ENCODE measurements around the gene LIPC. TPM values are rescaled to one million over a fixed set of nuclear protein-coding genes. Genes with fewer than 3 reads are reported as not detected.

LIPC gene
- total and polyA plus RNA-seq, 7 donors = 0.36 to 3.0 (median 0.83) TPM; not detected in 2

DNA sequence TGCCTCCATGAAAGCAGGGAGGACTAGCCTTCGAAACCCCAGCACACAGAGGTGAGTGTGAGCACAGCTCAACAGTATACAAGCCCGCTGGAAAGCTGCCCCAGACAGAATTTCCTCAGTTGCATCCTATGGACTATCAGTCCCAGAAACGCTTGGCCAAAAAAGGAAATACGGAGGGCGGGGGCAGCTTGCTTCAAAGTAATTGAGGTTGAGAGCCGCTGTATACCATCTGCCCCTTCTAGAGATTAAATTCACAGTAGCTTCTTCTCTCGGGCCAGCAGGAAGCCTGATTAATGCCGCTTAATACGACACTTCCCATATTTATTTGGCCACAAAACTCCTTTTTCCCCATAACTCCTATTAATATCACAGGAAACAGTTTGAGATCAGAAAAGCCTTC, 88.7 kb downstream of the LIPC start:
- intact Hi-C loops (cut with DNase I) = no loop called here
- no peak for DNase-seq
- no peak overlapping the region for H3K27ac ChIP-seq
- H3K36me3 ChIP-seq = no peaks in the 10 kb centered on the region
- TF ChIP-seq, protein P1, sequence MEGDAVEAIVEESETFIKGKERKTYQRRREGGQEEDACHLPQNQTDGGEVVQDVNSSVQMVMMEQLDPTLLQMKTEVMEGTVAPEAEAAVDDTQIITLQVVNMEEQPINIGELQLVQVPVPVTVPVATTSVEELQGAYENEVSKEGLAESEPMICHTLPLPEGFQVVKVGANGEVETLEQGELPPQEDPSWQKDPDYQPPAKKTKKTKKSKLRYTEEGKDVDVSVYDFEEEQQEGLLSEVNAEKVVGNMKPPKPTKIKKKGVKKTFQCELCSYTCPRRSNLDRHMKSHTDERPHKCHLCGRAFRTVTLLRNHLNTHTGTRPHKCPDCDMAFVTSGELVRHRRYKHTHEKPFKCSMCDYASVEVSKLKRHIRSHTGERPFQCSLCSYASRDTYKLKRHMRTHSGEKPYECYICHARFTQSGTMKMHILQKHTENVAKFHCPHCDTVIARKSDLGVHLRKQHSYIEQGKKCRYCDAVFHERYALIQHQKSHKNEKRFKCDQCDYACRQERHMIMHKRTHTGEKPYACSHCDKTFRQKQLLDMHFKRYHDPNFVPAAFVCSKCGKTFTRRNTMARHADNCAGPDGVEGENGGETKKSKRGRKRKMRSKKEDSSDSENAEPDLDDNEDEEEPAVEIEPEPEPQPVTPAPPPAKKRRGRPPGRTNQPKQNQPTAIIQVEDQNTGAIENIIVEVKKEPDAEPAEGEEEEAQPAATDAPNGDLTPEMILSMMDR (IDR thresholded peaks at IDR 0.05) = no peak
- TF ChIP-seq POLR2A (IDR thresholded peaks at IDR 0.05) = no peak
- no peak for TF ChIP-seq POLR2AphosphoS5 (IDR thresholded peaks at IDR 0.05)
- no peak for TF ChIP-seq EP300 (IDR thresholded peaks at IDR 0.05)
- no peaks in the 10 kb centered on the region for H3K27me3 ChIP-seq
- peaks cover 0 to 21% (median 2%) of the 10 kb centered on the region in 4 donors for H3K4me1 ChIP-seq
- no peak overlapping the region for H3K4me3 ChIP-seq
- WGBS, 2 donors = 78 to 91% methylated on average over 9 of the region's 9 CpGs
- H3K9me3 ChIP-seq = no peaks in the 10 kb centered on the region

DNA sequence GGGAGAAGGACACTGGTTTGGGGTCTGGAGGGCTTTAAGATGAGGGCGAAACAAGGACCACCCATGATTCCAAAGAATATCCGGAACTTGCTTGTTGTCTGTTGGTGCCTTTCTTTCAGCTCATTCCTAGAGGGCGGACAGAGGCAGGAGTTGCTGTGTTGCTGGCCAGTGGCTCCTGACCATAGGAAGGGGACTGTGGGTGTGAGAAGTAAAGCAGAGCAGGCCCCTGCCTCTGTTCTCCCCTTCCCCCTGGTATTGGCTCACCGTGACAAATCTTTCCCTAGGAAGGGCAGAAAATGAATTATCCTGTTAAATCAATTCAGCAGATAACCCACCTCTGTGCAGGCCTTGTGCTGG, 89.1 kb downstream of the LIPC start:
- Histone ChIP-seq H3K4me3 (no peak overlapping the region), H3K9me3 (no peaks in the 10 kb centered on the region), H3K27me3 (no peaks in the 10 kb centered on the region), H3K4me1 (peaks cover 0 to 21% (median 2%) of the 10 kb centered on the region in 4 donors), H3K36me3 (no peaks in the 10 kb centered on the region), H3K27ac (no peak overlapping the region)
- no peak for DNase-seq
- WGBS, 2 donors = 89 to 96% methylated on average over 4 of the region's 4 CpGs
- TF ChIP-seq POLR2AphosphoS5 (IDR thresholded peaks at IDR 0.05) (no peak), POLR2A (IDR thresholded peaks at IDR 0.05) (no peak), EP300 (IDR thresholded peaks at IDR 0.05) (no peak)
- TF ChIP-seq, protein P1 (IDR thresholded peaks at IDR 0.05) = no peak
- intact Hi-C loops (cut with DNase I) = no loop called here

DNA sequence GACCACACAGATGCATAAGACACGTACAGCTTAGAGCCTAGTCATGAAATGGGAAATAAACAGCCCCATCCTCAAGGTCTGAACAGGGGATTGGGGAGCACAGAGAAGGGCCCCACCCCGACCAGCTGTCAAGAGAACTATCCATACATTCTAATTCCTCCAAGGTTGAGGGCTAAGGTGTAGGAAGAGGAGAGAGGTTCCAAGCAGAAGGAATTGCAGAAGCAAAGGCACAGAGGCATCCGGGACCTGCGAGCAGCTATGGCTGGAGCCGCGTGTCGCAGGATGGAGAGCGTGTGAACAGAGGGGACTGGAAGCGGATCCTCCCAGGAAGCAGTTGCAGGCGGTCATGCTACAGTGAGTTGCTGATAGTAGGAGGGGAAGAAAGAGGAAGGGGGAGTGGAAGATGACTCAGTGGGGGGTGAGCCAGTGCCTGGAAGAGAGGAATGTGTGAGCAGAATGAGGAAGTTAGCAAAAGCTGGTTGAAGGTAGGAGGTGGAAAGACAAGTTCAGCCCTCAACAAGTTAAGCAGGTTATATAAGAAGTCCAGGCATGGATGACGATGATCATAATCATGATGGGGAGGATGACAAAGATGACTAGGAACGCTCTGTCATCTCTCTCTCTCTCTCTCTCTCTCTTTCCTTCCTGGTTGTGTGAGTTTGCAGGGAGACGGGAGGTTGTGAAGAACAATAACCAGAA, 89.7 kb downstream of the LIPC start:
- Histone ChIP-seq H3K4me3 (no peak overlapping the region), H3K4me1 (peaks cover 0 to 21% (median 2%) of the 10 kb centered on the region in 4 donors), H3K9me3 (no peaks in the 10 kb centered on the region), H3K27ac (no peak overlapping the region), H3K36me3 (no peaks in the 10 kb centered on the region), H3K27me3 (no peaks in the 10 kb centered on the region)
- 69 to 88% methylated on average over 13 of the region's 13 CpGs for WGBS, 2 donors
- DNase-seq = no peak
- intact Hi-C loops (cut with DNase I) = no loop called here
- TF ChIP-seq, protein P1 (IDR thresholded peaks at IDR 0.05) = no peak
- TF ChIP-seq POLR2AphosphoS5 (IDR thresholded peaks at IDR 0.05) = peak in 1 of 4 donors; percentile 8

DNA sequence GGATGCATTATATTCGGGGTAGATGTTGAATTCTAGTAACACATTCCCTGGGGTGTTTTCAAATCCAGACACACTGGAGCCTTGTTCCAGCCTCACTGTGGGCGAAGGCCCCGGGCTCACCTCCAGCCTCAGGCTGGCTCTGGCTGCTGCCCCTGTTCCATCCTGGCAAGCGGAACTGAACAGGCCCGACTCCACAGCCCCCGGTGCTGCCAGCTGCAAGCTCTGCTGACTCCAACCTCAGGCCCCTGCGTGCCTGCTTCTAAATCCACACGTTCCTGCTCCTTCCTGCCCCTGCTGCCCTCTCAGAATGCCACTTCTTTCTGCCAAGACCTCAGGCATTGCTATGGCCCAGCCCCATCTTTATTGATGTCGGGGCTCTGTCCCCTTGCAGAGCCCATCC, 90.6 kb downstream of the LIPC start:
- intact Hi-C loops (cut with DNase I) = no loop called here
- no peak for TF ChIP-seq EP300 (IDR thresholded peaks at IDR 0.05)
- TF ChIP-seq, protein P1 (IDR thresholded peaks at IDR 0.05) = no peak
- no peak for TF ChIP-seq POLR2A (IDR thresholded peaks at IDR 0.05)
- no peak for TF ChIP-seq POLR2AphosphoS5 (IDR thresholded peaks at IDR 0.05)
- Histone ChIP-seq H3K27ac (peak overlapping the region in 2 of 4 donors; percentile 21 to 24), H3K9me3 (no peaks in the 10 kb centered on the region), H3K4me3 (no peak overlapping the region), H3K36me3 (no peaks in the 10 kb centered on the region), H3K27me3 (no peaks in the 10 kb centered on the region), H3K4me1 (peaks cover 0 to 23% (median 2%) of the 10 kb centered on the region in 4 donors)
- DNase-seq = no peak
- 91% methylated on average over 9 of the region's 9 CpGs for WGBS, 2 donors

DNA sequence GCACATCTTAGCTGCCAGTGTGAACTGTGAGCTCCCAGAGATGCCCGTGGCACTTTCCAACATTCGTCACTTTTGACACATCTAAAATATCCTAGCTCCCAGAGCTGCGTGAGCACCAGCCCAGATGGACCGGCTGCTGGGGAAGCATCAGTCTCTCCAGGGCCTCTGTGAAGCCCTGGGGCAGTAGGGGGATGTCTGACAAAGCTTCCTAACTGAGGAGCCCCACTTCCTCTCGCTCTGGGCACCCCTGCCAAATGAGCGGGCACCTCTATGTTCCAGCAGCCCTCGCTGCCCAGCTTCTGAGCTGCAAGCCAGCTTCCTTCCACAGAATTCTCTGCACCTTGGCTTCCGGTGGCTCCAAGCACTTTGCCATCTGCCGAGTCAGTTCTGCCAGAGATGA, 91.1 kb downstream of the LIPC start:
- no peaks in the 10 kb centered on the region for H3K27me3 ChIP-seq
- H3K4me3 ChIP-seq = no peak overlapping the region
- 91 to 94% methylated on average over 9 of the region's 9 CpGs for WGBS, 2 donors
- TF ChIP-seq, protein P1 (IDR thresholded peaks at IDR 0.05) = no peak
- TF ChIP-seq EP300 (IDR thresholded peaks at IDR 0.05) = no peak
- TF ChIP-seq POLR2A (IDR thresholded peaks at IDR 0.05) = no peak
- TF ChIP-seq POLR2AphosphoS5 (IDR thresholded peaks at IDR 0.05) = no peak
- no peaks in the 10 kb centered on the region for H3K9me3 ChIP-seq
- intact Hi-C loops (cut with DNase I) = no loop called here
- H3K36me3 ChIP-seq = no peaks in the 10 kb centered on the region
- H3K4me1 ChIP-seq = peaks cover 0 to 26% (median 5%) of the 10 kb centered on the region in 4 donors
- no peak for DNase-seq
- H3K27ac ChIP-seq = peak overlapping the region in 2 of 4 donors; percentile 21 to 24

All from sigmoid colon (tissue), 7 donors.